Measurements from ENCODE around the gene RNF150. TPM values are rescaled to one million over a fixed set of nuclear protein-coding genes. Genes with fewer than 3 reads are reported as not detected.

RNF150 gene
- total and polyA plus RNA-seq, 7 donors, result 0.46 to 69.0 (median 53.2) TPM

- 85 to 89% methylated on average over 2 of the region's 2 CpGs for WGBS, 2 donors
- TF ChIP-seq EP300 (IDR thresholded peaks at IDR 0.05) (no peak), POLR2A (IDR thresholded peaks at IDR 0.05) (no peak), POLR2AphosphoS5 (IDR thresholded peaks at IDR 0.05) (no peak)
- TF ChIP-seq, protein P1, sequence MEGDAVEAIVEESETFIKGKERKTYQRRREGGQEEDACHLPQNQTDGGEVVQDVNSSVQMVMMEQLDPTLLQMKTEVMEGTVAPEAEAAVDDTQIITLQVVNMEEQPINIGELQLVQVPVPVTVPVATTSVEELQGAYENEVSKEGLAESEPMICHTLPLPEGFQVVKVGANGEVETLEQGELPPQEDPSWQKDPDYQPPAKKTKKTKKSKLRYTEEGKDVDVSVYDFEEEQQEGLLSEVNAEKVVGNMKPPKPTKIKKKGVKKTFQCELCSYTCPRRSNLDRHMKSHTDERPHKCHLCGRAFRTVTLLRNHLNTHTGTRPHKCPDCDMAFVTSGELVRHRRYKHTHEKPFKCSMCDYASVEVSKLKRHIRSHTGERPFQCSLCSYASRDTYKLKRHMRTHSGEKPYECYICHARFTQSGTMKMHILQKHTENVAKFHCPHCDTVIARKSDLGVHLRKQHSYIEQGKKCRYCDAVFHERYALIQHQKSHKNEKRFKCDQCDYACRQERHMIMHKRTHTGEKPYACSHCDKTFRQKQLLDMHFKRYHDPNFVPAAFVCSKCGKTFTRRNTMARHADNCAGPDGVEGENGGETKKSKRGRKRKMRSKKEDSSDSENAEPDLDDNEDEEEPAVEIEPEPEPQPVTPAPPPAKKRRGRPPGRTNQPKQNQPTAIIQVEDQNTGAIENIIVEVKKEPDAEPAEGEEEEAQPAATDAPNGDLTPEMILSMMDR (IDR thresholded peaks at IDR 0.05), result no peak
- DNase-seq, result no peak
Measured at GRCh38 chr4:140841186-140841585, 292.1 kb downstream of the RNF150 start.

GRCh38 chr4:140839888-140840790, 293.1 kb downstream of the RNF150 start:
- Histone ChIP-seq H3K36me3 (no peaks in the 10 kb centered on the region), H3K4me1 (peaks cover 0 to 16% (median 14%) of the 10 kb centered on the region in 4 donors), H3K9me3 (peaks cover 0 to 3% (median 0%) of the 10 kb centered on the region in 4 donors), H3K27me3 (no peaks in the 10 kb centered on the region), H3K4me3 (no peak overlapping the region), H3K27ac (peak overlapping the region; percentile 29 to 75 (median 67))
- intact Hi-C loops (cut with DNase I), result loop anchor here (10.0 kb wide), 1 partner anchor 85 kb away; the partner anchor contains the start of gene TBC1D9
- TF ChIP-seq POLR2AphosphoS5 (IDR thresholded peaks at IDR 0.05) (peak in 3 of 4 donors; percentile 57 to 64 (median 59)), EP300 (IDR thresholded peaks at IDR 0.05) (peak in 2 of 4 donors; percentile 30 to 36), POLR2A (IDR thresholded peaks at IDR 0.05) (no peak)
- DNase-seq, result no peak
- 54 to 73% methylated on average over 4 of the region's 4 CpGs for WGBS, 2 donors

More at GRCh38 chr4:140841186-140841585, 292.1 kb downstream of the RNF150 start:
- Histone ChIP-seq H3K4me1 (peaks cover 0 to 14% (median 9%) of the 10 kb centered on the region in 4 donors), H3K4me3 (no peak overlapping the region), H3K27ac (peak overlapping the region in 1 of 4 donors; percentile 75), H3K9me3 (peaks cover 0 to 3% (median 0%) of the 10 kb centered on the region in 4 donors), H3K36me3 (no peaks in the 10 kb centered on the region), H3K27me3 (no peaks in the 10 kb centered on the region)
- intact Hi-C loops (cut with DNase I), result no loop called here

GRCh38 chr4:140839406-140839805, 293.9 kb downstream of the RNF150 start:
- intact Hi-C loops (cut with DNase I), result loop anchor here (10.0 kb wide), 1 partner anchor 85 kb away; the partner anchor contains the start of gene TBC1D9
- TF ChIP-seq, protein P1 (IDR thresholded peaks at IDR 0.05), result no peak
- TF ChIP-seq POLR2A (IDR thresholded peaks at IDR 0.05) (no peak), POLR2AphosphoS5 (IDR thresholded peaks at IDR 0.05) (no peak), EP300 (IDR thresholded peaks at IDR 0.05) (no peak)
- Histone ChIP-seq H3K4me1 (peaks cover 0 to 24% (median 17%) of the 10 kb centered on the region in 4 donors), H3K36me3 (no peaks in the 10 kb centered on the region), H3K4me3 (no peak overlapping the region), H3K27ac (peak overlapping the region; percentile 29 to 75 (median 67)), H3K27me3 (no peaks in the 10 kb centered on the region), H3K9me3 (peaks cover 0 to 3% (median 0%) of the 10 kb centered on the region in 4 donors)
- no peak for DNase-seq
- WGBS, 2 donors, result 87 to 92% methylated on average over 4 of the region's 4 CpGs

GRCh38 chr4:140837736-140838135, 295.5 kb downstream of the RNF150 start:
- DNase-seq, result no peak
- Histone ChIP-seq H3K36me3 (no peaks in the 10 kb centered on the region), H3K9me3 (peaks cover 0 to 3% (median 0%) of the 10 kb centered on the region in 4 donors), H3K4me1 (peaks cover 0 to 24% (median 18%) of the 10 kb centered on the region in 4 donors), H3K27ac (no peak overlapping the region), H3K27me3 (no peaks in the 10 kb centered on the region), H3K4me3 (no peak overlapping the region)
- TF ChIP-seq, protein P1 (IDR thresholded peaks at IDR 0.05), result no peak
- TF ChIP-seq POLR2A (IDR thresholded peaks at IDR 0.05), result no peak
- TF ChIP-seq EP300 (IDR thresholded peaks at IDR 0.05), result no peak
- TF ChIP-seq POLR2AphosphoS5 (IDR thresholded peaks at IDR 0.05), result no peak
- intact Hi-C loops (cut with DNase I), result loop anchor here (10.0 kb wide), 1 partner anchor 83 kb away; the partner anchor contains the start of gene TBC1D9

All from sigmoid colon (tissue), 7 donors.